HG03103 (cell line): ENCODE measurements around the gene USP2.
"Not testable (repeated sequence)": the region's sequence is repeated elsewhere in the genome, so short reads cannot be mapped to it uniquely, and the experiment has no call there.

Experiments
- ATAC-seq: cut with Tn5 transposase; IDR thresholded peaks from one replicate; pipeline ENCODE4 v1.9.1; 2021; ENCODE audit warnings: low read depth; ENCODE audit not compliant: unreplicated experiment

USP2 gene

DNA sequence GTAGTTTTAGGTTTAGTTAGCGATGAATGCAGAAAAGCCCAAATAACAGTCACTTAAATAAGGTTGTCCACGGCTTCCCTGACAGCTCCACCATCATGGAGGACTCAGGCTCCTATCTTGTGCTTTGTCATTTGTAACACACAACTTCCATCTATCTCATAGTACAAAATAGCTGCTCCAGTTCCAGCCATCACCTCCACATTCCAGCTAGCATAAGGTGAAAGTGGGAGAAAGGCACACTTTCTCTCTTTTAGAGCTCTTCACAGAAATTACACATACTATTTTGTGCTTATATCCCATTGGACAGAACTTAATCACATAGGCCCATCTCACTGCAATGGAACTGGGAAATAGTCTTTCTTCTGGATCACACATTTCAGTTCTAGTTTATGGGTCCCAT lies 32.8 kb upstream of the USP2 start:
- ATAC-seq = no peak

DNA sequence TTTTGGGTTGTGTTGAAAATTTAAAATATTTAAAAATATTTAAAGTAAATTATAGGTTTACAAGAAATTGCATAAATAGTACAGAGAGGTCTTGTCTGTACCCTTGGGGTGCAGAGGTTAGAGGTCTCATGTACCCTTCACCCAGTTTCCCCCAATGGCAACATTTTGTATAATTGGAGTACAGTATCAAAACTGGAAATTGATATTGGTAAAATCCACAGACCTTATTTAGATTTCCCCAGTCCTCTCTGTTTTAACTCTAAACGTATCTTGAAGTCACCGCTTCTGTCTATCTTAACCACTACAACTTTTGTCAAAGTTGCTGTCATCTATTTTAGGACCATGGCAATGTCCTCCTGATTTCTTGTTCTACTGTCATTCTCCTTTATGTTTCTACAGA lies 30.6 kb upstream of the USP2 start:
- no peak for ATAC-seq

DNA sequence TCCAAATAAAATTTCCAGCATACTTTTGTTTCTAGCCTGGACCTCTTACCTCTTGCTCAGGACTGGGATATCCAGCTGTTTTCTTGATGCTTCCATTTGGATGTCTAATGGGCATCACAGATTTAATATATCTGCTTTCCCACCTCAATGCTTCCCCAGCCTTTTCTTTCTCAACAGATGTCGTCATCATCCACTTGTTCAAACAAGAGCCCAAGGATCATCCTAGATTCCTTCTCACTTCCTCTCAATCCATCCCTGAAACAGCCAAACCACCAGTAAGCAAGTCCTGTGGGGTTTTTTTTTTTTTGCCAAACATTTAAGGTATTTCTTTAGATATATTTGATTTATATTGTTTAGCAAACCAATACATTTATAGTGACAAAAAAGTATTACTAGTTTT lies 29.0 kb upstream of the USP2 start:
- ATAC-seq = no peak

DNA sequence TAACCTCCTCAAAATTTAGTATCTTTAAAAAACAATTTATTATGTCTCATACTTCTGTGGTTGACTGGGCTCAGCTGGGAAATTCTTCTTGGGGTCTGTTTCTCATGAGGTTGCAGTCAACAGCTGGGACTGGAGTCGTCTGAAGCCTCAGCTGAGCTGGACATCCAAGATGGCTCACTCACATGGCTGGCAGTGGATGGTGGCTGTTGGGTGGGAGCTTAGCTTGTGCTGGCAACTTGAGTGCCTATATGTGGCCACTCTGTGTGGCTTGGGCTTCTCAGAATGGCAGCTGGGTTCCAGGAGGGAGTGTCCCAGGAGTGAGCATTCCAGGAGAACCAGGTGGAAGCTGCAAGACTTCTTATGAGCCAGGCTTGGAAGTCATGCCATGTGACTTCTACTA lies 28.2 kb upstream of the USP2 start:
- no peak for ATAC-seq

DNA sequence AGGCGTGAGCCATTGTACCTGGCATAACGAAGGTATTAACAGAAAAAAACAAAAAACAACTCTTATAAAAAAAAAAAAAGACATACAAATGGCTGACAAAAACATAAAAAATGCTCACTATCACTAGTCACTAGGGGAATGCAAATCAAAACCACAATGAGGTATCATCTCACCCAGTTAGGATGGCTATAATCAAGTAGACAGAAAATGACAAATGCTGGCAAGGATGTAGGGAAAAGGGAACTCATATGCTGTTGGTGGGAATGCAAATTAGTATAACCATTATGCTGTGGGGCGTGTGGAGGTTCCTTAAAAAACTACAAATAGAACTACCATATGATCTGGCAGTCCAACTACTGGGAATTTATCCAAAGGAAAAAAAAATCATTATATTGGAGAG lies 24.5 kb upstream of the USP2 start:
- no peak for ATAC-seq

DNA sequence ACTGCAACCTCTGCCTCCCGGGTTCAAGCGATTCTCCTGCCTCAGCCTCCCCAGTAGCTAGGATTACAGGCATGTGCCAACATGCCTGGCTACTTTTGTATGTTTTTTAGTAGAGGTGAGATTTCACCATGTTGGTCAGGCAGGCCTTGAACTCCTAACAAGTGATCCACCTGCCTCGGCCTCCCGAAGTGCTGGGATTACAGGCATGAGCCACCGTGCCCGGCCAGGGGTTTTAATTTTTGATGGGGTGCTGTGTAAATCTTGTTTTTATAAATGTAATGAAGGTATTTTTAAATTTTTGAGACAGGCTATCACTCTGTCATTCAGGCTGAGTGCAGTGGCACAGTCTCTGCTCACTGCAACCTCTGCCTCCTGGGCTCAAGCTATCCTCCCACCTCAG lies 24.0 kb upstream of the USP2 start:
- not testable (repeated sequence) for ATAC-seq

DNA sequence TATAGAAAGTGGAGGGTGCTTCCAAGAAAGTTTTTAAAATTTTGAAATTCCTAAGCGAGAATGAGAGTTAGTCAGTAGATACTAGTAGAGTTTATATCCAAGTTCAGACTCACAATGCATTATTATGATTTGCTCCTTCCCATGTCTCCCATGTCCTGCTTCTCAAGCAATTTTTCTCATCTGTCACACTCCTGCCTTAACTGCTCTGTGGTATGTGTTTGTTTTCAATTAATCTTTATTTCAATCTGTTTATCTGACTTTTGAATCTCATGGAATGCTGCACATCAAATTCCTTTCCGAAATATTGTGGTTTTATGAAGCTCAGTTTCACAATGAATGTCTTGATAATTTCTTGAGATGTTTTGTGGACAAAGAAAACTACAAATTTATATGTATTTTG lies 23.4 kb upstream of the USP2 start:
- no peak for ATAC-seq

DNA sequence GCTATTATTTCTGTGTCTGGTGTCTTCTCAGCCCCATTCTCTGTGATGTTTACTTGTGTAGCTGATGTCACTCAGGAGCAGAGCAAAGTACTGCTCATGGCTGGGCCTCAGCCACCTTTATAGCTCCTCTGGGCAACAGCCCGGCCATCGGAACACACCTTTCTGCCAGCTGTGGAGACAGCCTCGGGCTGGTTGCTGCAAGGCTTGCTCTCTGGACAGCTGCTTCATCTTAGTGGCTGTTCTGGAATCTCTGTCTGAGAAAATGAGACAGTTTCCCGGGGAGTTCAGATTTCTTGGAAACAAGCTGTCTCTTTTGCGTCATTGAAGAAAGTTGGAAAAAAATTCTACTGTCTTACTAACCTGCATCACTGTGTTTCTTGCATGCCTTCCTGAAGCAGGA lies 21.5 kb upstream of the USP2 start:
- ATAC-seq = no peak

DNA sequence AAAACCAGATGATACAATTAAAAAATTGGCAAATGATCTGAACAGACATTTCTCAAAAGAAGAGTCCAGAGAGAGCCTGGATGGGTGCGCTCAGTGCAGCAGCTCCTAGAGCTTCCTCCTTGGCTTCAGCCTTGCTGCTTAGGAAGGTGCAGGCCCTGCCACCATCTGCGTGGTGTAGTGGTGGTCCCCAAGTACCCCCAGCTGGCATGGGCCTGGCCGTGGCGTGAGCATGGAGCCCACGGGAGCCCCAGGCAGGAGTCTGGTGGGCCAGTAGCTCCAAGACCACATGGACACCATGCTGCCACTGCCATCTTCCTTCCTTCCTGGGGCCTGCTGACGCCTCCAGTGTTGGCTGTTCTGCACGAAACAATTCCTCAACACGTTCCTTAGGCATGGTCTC lies 21.0 kb upstream of the USP2 start:
- no peak for ATAC-seq

DNA sequence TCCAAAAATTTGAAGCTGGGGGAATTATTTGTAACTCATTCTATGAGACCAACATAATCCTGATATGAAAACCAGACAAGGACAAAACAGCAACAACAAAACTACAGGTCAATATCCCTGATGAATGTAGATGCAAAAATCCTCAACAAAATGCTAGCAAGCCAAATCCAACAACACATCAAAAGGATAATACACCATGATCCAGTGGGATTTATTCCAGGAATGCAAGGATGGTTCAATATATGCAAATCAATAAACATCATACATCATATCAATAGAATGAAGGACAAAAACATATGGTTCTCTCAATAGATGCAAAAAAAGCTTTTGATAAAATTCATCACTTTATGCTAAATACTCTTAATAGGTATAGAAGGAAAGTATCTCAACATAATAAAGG lies 19.4 kb upstream of the USP2 start:
- no peak for ATAC-seq

DNA sequence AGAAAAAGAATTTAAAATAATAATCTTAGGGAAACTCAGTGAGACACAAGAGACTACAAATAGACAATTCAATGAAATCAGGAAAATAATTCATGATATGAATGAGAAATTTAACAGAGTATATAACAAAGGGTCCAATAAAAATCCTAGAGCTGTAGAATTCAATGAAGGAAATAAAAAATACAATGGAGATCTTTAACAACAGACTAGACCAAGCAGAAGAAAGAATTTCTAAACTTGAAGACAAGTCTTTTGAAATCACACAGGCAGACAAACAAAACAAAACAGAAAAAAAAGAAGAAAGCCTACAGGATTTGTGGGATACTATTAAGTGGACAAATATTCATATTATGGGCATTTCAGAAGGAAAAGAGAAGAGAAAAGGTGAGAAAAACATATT lies 16.2 kb upstream of the USP2 start:
- ATAC-seq = no peak

DNA sequence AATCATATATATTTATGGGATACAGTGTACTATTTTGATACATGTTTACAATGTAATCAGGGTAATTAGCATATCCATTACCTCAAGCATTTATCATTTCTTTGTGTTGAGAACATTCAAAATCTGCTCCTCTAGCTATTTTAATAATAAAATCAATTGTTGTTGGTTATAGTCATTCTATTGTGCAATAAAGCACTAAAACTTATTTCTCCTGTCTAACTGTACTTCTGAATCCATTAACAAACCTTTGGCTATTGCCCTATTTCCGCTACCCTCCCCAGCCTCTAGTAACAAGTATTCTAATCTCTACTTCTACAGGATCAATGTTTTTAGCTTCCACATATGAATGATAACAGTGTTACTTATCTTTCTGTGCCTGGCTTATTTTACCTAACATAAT lies 15.3 kb upstream of the USP2 start:
- ATAC-seq = no peak

DNA sequence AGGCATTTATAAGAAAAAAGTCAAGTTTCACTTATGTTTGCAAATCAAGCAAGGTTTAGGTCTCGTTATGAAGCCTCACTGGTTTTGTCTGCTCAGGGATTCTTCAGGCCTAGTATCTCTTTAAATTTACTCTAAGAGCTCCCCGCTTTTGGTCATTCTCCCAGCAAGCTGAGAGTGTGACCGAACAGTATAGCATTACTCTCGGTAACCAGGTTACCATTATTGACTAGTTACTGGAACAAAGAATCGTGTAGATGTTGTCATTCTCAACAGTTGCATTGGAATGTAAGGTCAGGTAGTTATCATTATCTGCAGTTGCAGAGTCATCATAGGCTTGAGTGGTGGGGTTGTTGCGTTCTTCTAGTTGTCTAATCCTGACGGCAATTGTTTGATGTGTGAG lies 9.8 kb upstream of the USP2 start:
- no peak for ATAC-seq

DNA sequence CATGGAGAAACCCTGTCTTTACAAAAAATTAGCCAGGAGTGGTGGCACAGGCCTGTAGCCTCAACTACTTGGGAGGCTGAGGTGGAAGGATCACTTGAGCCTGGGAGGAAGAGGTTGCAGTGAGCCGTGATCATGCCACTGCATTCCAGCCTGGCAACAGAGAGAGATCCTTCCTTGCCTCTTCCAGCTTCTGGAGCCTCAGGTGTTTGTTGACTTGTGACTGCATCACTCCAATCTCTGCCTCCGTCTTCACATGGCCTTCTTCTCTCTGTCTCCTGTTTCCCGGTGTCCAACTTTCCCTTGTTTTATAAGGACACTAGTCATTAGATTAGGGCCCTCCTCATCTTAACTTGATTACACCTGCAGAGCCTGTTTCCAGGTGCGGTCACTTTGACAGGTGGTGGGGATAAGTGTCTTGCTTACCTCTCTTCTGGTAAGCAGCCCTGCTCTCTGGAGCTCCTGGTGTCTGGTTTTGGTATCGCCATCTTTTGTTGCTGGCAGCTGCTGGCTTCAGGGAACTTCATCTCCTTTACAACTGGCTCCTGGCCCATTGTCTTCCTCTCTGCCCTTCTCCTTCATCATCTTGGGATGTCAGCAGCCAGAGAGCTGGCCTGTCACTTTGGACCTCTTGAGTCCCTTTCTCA lies 8.2 kb upstream of the USP2 start:
- no peak for ATAC-seq

DNA sequence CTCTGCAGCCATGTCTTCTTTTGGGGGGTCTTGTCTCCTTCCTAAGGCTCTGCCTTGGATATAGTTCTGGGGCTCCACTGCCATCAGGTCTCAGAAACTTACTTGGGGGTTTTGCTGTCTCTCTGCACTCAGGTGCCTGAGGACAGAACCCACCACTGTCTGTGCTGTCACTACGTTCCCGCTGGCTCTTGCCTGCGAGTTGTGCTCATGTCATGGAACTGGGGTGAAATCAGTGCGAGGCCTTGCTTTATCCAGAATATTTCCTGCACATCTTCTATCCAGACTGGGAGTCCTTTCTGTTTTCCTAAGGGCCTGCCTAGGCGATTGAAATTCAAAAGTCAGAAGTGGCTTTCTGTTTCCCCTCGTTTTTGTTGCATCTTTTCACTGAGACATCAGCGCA lies 6.6 kb upstream of the USP2 start:
- ATAC-seq = no peak

DNA sequence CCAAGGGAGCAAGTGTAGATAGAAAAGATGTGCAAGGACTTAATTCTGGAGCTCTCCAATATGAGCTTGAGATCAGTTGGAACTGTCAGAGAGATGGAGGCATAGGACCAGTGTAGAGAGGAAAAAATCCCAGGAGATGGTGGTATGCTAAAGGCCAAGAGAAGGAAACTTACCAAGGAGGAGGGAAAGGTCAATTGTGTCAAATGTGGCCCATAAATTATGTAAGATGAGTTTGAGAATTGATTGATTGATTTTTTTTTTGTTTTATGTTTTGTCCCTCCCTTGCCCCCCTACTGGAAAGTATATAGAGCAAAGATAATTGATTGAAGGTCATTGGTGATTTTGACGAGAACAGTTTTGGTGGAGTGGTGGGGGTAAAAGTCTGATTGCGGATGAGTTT lies 2.8 kb upstream of the USP2 start:
- no peak for ATAC-seq

DNA sequence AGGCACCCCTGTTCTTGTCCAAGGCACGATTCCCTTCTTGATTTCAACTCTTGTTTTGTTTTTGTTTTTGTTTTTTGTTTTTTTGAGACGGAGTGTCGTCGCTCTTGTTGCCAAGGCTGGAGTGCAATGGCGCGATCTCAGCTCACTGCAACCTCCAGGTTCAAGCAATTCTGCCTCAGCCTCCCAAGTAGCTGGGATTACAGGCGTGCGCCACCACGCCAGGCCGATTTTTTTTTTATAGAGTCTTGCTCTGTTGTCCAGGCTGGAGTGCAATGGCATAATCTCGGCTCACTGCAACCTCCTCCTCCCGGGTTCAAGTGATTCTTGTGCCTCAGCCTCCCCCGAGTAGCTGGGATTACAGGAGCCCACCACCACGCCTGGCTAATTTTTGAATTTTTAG lies 1.0 kb upstream of the USP2 start:
- ATAC-seq = not testable (repeated sequence)

DNA sequence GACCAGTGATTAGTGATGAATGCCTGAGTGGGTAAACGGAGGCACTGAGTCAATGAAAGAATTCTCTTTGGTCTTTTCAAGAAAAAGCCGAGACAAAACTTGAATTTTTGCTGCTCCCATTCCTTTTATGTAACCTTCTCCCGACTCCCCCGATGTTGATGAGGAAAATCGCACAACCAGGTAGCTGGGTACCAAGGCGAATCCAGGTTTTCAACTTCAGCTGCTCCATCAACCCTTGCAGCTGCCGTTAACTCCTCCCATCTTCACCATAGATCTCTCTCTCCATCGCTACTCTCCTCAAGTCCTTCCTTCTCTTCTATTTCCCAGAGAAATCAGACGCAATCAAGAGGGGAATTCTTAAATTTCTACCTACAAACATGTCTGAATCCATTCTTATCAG lies 611 bp upstream of the USP2 start:
- ATAC-seq = no peak

DNA sequence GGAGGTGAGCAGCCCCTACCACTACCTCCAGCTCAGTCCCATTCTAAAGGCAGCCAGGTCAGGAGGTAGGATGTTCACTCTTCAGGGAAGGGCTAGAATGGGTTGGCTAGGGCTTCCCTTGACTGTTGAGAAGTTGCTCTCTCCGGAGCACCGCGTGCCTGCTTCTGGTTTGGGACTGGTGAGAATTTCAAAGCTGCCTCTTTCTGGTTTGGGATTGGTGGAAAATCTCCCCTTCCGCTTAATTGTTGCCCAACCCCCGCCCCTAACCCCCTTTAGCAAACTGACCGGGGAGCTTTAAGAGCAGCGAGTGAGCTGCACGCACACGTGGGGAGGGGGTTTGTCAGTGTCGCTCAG lies 686 bp downstream of the USP2 start:
- no peak for ATAC-seq

DNA sequence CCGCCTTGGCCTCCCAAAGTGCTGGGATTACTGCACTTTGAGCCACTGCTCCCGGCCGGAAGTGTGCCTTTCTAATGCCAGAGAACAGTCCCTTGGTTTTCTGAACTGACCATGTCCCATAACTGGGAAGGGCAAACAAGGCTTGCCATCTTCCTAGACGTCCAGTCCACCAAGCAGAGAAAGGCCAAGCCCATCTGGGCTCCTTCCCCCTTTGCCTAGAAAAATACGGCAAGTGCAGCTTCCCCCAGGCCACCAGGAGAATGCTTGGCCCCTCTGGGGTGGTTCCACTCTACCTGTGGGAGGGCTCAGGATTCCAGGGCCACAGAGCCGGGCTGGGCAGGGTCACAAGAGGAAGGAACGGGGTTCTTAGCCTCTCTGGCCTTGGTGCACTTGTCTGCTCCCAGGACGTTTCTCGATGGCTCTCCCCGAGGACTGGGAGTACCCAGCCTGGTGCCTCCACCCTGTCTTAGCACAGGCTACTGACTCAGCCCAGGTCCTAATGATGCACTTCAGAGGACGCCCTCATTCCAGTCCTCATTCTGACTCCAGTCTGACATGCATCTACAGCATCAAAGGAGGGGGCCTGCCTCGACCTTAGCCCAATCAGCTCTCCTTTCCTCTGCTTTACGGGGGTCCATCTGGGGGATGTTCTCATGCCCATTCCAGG lies 1.2 kb downstream of the USP2 start:
- no peak for ATAC-seq

DNA sequence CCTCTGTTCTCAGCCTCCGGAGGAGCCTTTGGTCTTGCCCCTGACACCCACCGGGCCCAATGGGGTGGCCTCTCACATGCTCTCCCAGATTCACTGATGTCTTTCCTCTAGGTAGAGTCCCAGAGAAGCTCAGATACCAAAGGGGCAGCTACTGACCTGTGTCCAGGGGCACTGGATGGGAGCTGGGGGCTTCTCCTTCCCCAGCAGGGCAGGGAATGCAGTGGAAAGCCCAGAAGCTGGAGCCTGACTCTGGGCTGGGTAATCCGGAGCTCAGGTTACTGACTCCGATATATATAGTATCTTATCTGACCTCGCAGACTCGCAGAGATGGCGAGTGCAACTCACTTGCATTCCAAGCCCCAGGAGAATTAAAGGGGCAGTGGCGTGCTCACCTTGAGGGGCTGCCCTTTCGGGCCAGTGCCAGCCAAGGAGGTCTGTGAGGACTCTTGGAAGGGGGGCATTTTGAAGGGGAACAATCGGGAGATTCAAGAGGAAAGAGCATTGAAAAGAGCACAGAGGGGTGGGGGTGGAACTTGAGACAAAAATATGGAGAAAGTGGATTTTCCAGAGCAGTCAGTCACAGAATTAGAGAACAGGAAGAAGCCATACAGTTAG lies 2.5 kb downstream of the USP2 start:
- ATAC-seq = no peak

DNA sequence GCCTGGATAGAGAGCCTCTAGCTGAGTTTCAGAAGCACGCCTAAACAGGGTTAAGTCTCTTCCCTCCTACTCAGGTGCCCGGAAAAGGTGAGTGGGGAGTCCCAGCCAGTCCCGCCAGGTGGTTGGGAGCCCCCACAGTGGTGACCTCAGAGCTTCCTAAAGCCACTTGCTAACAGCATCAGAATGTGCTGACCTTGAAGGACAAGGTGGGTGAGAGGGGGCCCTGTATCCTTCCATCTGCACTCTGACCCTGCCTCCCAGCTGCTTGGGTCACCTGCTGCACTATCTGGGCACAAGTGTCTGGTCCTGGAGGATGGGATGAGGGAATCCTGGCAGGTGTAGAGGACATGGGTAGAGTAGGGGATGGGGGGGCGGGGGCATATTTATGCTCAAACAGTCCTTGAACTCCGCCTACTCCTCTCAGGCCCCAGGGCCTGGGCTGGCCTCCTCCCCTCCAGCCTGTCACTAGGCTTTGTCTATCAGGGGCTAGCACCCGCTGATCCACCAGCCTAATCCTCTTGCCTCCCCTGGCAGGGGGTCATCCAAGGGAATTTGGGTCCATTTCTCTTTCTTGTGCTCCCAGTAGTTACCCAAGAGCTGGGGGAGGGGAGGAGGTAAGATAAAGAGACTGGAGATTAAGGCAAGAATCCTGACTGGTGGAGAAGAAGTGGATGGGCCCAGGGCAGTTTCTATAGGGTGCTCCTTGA lies 3.4 kb downstream of the USP2 start:
- no peak for ATAC-seq
